Measurements from ENCODE around the gene COMT. TPM values are rescaled to one million over a fixed set of nuclear protein-coding genes. Genes with fewer than 3 reads are reported as not detected.
"Not testable (repeated sequence)": the region's sequence is repeated elsewhere in the genome, so short reads cannot be mapped to it uniquely, and the experiment has no call there.

Gene COMT
- total RNA-seq, 1 donor from 2014 or later = 403 TPM

GRCh38 chr22:19904935-19905334 is 36.6 kb upstream of the COMT start:
- TF ChIP-seq CTCF (IDR thresholded peaks at IDR 0.05; ENCODE audit: insufficient read depth, low read length, poor library complexity, severe bottlenecking) = no peak
- H3K27me3 ChIP-seq (ENCODE audit: control insufficient read depth, insufficient read depth, low read length) = no peaks in the 10 kb centered on the region
- no peak overlapping the region for H3K4me3 ChIP-seq (ENCODE audit: low read depth, low read length)
- no peak for DNase-seq (ENCODE audit: low read depth)
- no peaks in the 10 kb centered on the region for H3K36me3 ChIP-seq (ENCODE audit: control insufficient read depth, insufficient read depth, low read length)

- no peak for DNase-seq (ENCODE audit: low read depth)
- TF ChIP-seq CTCF (IDR thresholded peaks at IDR 0.05; ENCODE audit: insufficient read depth, low read length, poor library complexity, severe bottlenecking) = no peak
- Histone ChIP-seq H3K36me3 (ENCODE audit: control insufficient read depth, insufficient read depth, low read length) (no peaks in the 10 kb centered on the region), H3K27me3 (ENCODE audit: control insufficient read depth, insufficient read depth, low read length) (no peaks in the 10 kb centered on the region), H3K4me3 (ENCODE audit: low read depth, low read length) (no peak overlapping the region)
These were observed 36.0 kb upstream of the COMT start for GRCh38 chr22:19905347-19906276.

- H3K4me3 ChIP-seq (ENCODE audit: low read depth, low read length); DNase-seq (ENCODE audit: low read depth); H3K36me3 ChIP-seq (ENCODE audit: control insufficient read depth, insufficient read depth, low read length); H3K27me3 ChIP-seq (ENCODE audit: control insufficient read depth, insufficient read depth, low read length): not testable (repeated sequence)
These were observed 34.7 kb upstream of the COMT start for GRCh38 chr22:19906864-19907263.

- H3K36me3 ChIP-seq (ENCODE audit: control insufficient read depth, insufficient read depth, low read length); H3K4me3 ChIP-seq (ENCODE audit: low read depth, low read length); DNase-seq (ENCODE audit: low read depth); H3K27me3 ChIP-seq (ENCODE audit: control insufficient read depth, insufficient read depth, low read length): not testable (repeated sequence)
These were observed 33.7 kb upstream of the COMT start for GRCh38 chr22:19907902-19908301.

- DNase-seq (ENCODE audit: low read depth) = no peak
- no peak overlapping the region for H3K4me3 ChIP-seq (ENCODE audit: low read depth, low read length)
- H3K36me3 ChIP-seq (ENCODE audit: control insufficient read depth, insufficient read depth, low read length) = peaks cover 2% of the 10 kb centered on the region
- TF ChIP-seq CTCF (IDR thresholded peaks at IDR 0.05; ENCODE audit: insufficient read depth, low read length, poor library complexity, severe bottlenecking) = peak; percentile 93
- no peaks in the 10 kb centered on the region for H3K27me3 ChIP-seq (ENCODE audit: control insufficient read depth, insufficient read depth, low read length)
These were observed 32.0 kb upstream of the COMT start for GRCh38 chr22:19909350-19910179.

- Histone ChIP-seq H3K36me3 (ENCODE audit: control insufficient read depth, insufficient read depth, low read length) (peaks cover 2% of the 10 kb centered on the region), H3K4me3 (ENCODE audit: low read depth, low read length) (no peak overlapping the region), H3K27me3 (ENCODE audit: control insufficient read depth, insufficient read depth, low read length) (no peaks in the 10 kb centered on the region)
- DNase-seq (ENCODE audit: low read depth) = no peak
- no peak for TF ChIP-seq CTCF (IDR thresholded peaks at IDR 0.05; ENCODE audit: insufficient read depth, low read length, poor library complexity, severe bottlenecking)
These were observed 31.3 kb upstream of the COMT start for GRCh38 chr22:19910180-19910744.
